HepG2 (cell line): Measurements from ENCODE around the gene HDLBP. TPM values are rescaled to one million over a fixed set of nuclear protein-coding genes. Genes with fewer than 3 reads are reported as not detected.
A peak's percentile ranks its signal among the peaks of the same experiment; 100 is the strongest.

Experiments used
- AGO2 ChIP-seq: fragments of 200-400 bp; formaldehyde crosslinking; optimal IDR thresholded peaks from 2 replicates; pipeline ENCODE3; 2017; ENCODE audit warnings: mild to moderate bottlenecking, low read depth, low read length, moderate library complexity
- ASH2L ChIP-seq: fragments of 300-600, 200-600 bp; sonication (generic); IDR thresholded peaks from 2 replicates; pipeline ENCODE4 v1.7.0; 2017; ENCODE audit warnings: low read depth, mild to moderate bottlenecking, moderate library complexity, mixed read lengths, low read length; ENCODE audit not compliant: insufficient read length
- ERF ChIP-seq: IDR thresholded peaks from 2 replicates; pipeline ENCODE4 v1.6.1; 2018; ENCODE audit warnings: missing biosample characterization, missing genetic modification reagents
- ESRRA ChIP-seq: sonication (generic); formaldehyde crosslinking; IDR thresholded peaks from 2 replicates; pipeline ENCODE4 v1.5.1; 2020; ENCODE audit warnings: mild to moderate bottlenecking, low read depth, missing genetic modification reagents
- HIVEP1 ChIP-seq: sonication (generic); formaldehyde crosslinking; IDR thresholded peaks from 2 replicates; pipeline ENCODE4 v1.4.0; 2020; ENCODE audit warnings: mild to moderate bottlenecking, missing genetic modification reagents
- HNRNPH1 ChIP-seq: fragments of 200-400 bp; formaldehyde crosslinking; optimal IDR thresholded peaks from 2 replicates; pipeline ENCODE3; 2017; ENCODE audit warnings: mild to moderate bottlenecking, low read depth, low read length
- NBN ChIP-seq: fragments of 450-650 bp; conservative IDR thresholded peaks from 2 replicates; pipeline ENCODE4 v1.6.1; 2017
- NFAT5 ChIP-seq: sonication (generic); formaldehyde crosslinking; IDR thresholded peaks from 2 replicates; pipeline ENCODE4 v1.4.0; 2020; ENCODE audit warnings: missing genetic modification reagents
- NFE2 ChIP-seq: sonication (generic); formaldehyde crosslinking; IDR thresholded peaks from 2 replicates; pipeline ENCODE4 v1.4.0; 2020; ENCODE audit warnings: missing genetic modification reagents
- PRPF4 ChIP-seq: fragments of 200-400 bp; formaldehyde crosslinking; IDR thresholded peaks from 2 replicates; pipeline ENCODE4 v1.6.1; 2016; ENCODE audit warnings: low read length, low read depth; ENCODE audit not compliant: poor library complexity, severe bottlenecking
- RBM39 ChIP-seq: fragments of 200-400 bp; formaldehyde crosslinking; IDR thresholded peaks from one replicate; pipeline ENCODE4 v1.6.1; 2018; ENCODE audit warnings: antibody characterized with exemption, mild to moderate bottlenecking, low read depth, low read length; ENCODE audit not compliant: poor library complexity, severe bottlenecking
- RXRA ChIP-seq: sonication (generic); formaldehyde crosslinking; IDR thresholded peaks from 2 replicates; pipeline ENCODE4 v1.5.1; 2020; ENCODE audit warnings: missing genetic modification reagents
- SP1 ChIP-seq, 2 experiments: fragments of 450-650 bp in 1 of 2; sonication (generic) in 1 of 2; formaldehyde crosslinking in 1 of 2; IDR thresholded peaks; 2 replicates each; pipeline versions ENCODE4 v1.4.0 to v1.6.1; 2016 to 2020; ENCODE audit warnings: missing genetic modification reagents in 1 of 2
- TOPORS ChIP-seq: sonication (generic); formaldehyde crosslinking; IDR thresholded peaks from 2 replicates; pipeline ENCODE4 v1.8.0; 2023; ENCODE audit warnings: mild to moderate bottlenecking, missing genetic modification reagents
- TSC22D2 ChIP-seq: sonication (generic); formaldehyde crosslinking; IDR thresholded peaks from 2 replicates; pipeline ENCODE4 v1.5.1; 2020; ENCODE audit warnings: missing genetic modification reagents, mild to moderate bottlenecking, borderline replicate concordance
- YEATS4 ChIP-seq: sonication (generic); formaldehyde crosslinking; IDR thresholded peaks from 2 replicates; pipeline ENCODE4 v1.4.0; 2020; ENCODE audit warnings: missing genetic modification reagents, borderline replicate concordance
- ZBTB21 ChIP-seq: sonication (generic); formaldehyde crosslinking; IDR thresholded peaks from 2 replicates; pipeline ENCODE4 v1.4.0; 2020; ENCODE audit warnings: missing genetic modification reagents
- ZFY ChIP-seq: sonication (generic); formaldehyde crosslinking; IDR thresholded peaks from 2 replicates; pipeline ENCODE4 v1.4.0; 2020; ENCODE audit warnings: missing genetic modification reagents
- ZNF18 ChIP-seq: sonication (generic); formaldehyde crosslinking; IDR thresholded peaks from 2 replicates; pipeline ENCODE4 v1.8.0; 2022; ENCODE audit warnings: mild to moderate bottlenecking, missing genetic modification reagents; ENCODE audit not compliant: insufficient replicate concordance
- ZNF468 ChIP-seq: sonication (generic); formaldehyde crosslinking; IDR thresholded peaks from 2 replicates; pipeline ENCODE4 v1.8.0; 2022; ENCODE audit warnings: mild to moderate bottlenecking, moderate library complexity, missing genetic modification reagents
- ZNF598 ChIP-seq: sonication (generic); formaldehyde crosslinking; IDR thresholded peaks from 2 replicates; pipeline ENCODE4 v1.5.1; 2020; ENCODE audit warnings: mild to moderate bottlenecking, missing genetic modification reagents, borderline replicate concordance
- ZNF7 ChIP-seq: IDR thresholded peaks from 2 replicates; pipeline ENCODE4 v1.6.1; 2016; ENCODE audit warnings: missing biosample characterization, missing genetic modification reagents
- ZNF792 ChIP-seq: IDR thresholded peaks from 2 replicates; pipeline ENCODE4 v1.6.1; 2016
- ZNF839 ChIP-seq: sonication (generic); formaldehyde crosslinking; IDR thresholded peaks from 2 replicates; pipeline ENCODE4 v1.4.0; 2020; ENCODE audit warnings: missing genetic modification reagents, mild to moderate bottlenecking, borderline replicate concordance
- ZNF891 ChIP-seq: sonication (generic); formaldehyde crosslinking; IDR thresholded peaks from 2 replicates; pipeline ENCODE4 v1.5.0; 2020; ENCODE audit warnings: mild to moderate bottlenecking, missing genetic modification reagents
- polyA plus RNA-seq, 8 experiments: library from polyadenylated mRNA; depleted of rRNA in 3 of 8; stranded (reverse) in 7 of 8; unstranded in 1 of 8; fragments of >200 nt; fragmentation: Illumina TruSeq in 4 of 8; extraction: Trizol in 4 of 8; gene quantifications; 2 replicates each; pipeline versions ENCODE4 v1.2.1 to v1.2.3, GENCODE V29; 2011 to 2016; ENCODE audit warnings: low read depth in 4 of 8, missing spikeins in 1 of 8, mixed read lengths in 1 of 8; ENCODE audit not compliant: insufficient read depth in 1 of 8
- total RNA-seq, 5 experiments: library from RNA; depleted of rRNA; stranded (reverse); fragments of >200 nt; fragmentation: Illumina TruSeq; extraction: Trizol; gene quantifications; 2 replicates each; pipeline ENCODE4 v1.2.3, GENCODE V29; 2016; ENCODE audit warnings: low read depth in 1 of 5

HDLBP gene
- total and polyA plus RNA-seq, 2 of the 13 experiments (the other 11 are each of a cell fraction or from before 2014, with no cell fraction given): 464 to 707 TPM

GRCh38 chr2:241228860-241229516 is 86.5 kb downstream of the HDLBP start (continued):
- no peak for TF ChIP-seq ZNF18 (CRISPR knock-in tag)
- peak; percentile 56 for TF ChIP-seq RBM39
- 0 out of 2 replicates have a peak, but pooled peaks have one; percentile 17 for TF ChIP-seq TOPORS
- no peak for TF ChIP-seq YEATS4 (CRISPR knock-in tag)
- no peak for TF ChIP-seq HNRNPH1
- 0 out of 2 replicates have a peak, but pooled peaks have one; percentile 19 for TF ChIP-seq ZFY (CRISPR knock-in tag)
- no peak for TF ChIP-seq ZNF468 (CRISPR knock-in tag)
- TF ChIP-seq NFAT5 (CRISPR knock-in tag): no peak
- TF ChIP-seq PRPF4: peak; percentile 52
- TF ChIP-seq SP1 (IDR thresholded peaks at IDR 0.05): no peak
- 0 out of 2 replicates have a peak, but pooled peaks have one; percentile 5 for TF ChIP-seq SP1 (CRISPR knock-in tag; IDR thresholded peaks at IDR 0.05)
- no peak for TF ChIP-seq ZNF792 (CRISPR knock-in tag)
- TF ChIP-seq ZNF839: no peak
- TF ChIP-seq NFE2: no peak
- TF ChIP-seq ESRRA (CRISPR knock-in tag): no peak
- no peak for TF ChIP-seq ZNF598
- peak; percentile 60 for TF ChIP-seq AGO2
- TF ChIP-seq TSC22D2 (CRISPR knock-in tag): no peak
- no peak for TF ChIP-seq ZNF891 (CRISPR knock-in tag)
- peak; percentile 52; the same call in 1 of the 2 replicates for TF ChIP-seq RXRA
- no peak for TF ChIP-seq ZNF7 (CRISPR knock-in tag)
- TF ChIP-seq ASH2L: no peak
- 0 out of 2 replicates have a peak, but pooled peaks have one; percentile 50 for TF ChIP-seq HIVEP1
- TF ChIP-seq NBN: no peak
- TF ChIP-seq ZBTB21: no peak
- no peak for TF ChIP-seq ERF (CRISPR knock-in tag)
